GM20000 (cell line): ENCODE data around the gene TMEM164.

Source experiments
- DNase-seq: peaks from one replicate; pipeline ENCODE4 v3.0.0; 2012; ENCODE audit warnings: low spot score
- TF ChIP-seq, protein P1 (sequence below): IDR thresholded peaks from 2 replicates; pipeline ENCODE4 v1.5.1; 2012; ENCODE audit warnings: mild to moderate bottlenecking, control low read depth; ENCODE audit errors: extremely low read depth, missing control alignments

The TMEM164 gene

DNA sequence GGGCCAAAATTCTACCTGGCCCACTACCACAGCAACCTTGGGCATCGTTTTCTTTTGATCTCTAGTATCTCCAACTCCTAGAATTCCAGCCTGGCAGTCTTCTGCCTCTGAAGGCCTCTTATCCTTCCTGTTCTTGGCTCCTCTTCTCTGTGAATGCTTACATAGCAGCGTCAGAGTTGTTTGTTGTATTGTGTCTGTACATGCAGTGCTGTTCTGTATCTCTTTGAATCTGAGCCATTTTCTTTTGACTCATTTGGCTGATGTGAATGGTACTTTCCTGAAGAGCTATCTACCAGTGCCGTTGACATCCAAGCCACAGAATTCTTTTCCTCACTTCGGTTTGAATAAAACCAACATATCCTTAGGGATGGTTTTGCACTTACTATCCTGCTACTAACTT lies 79.2 kb downstream of the TMEM164 start:
- DNase-seq: no peak

DNA sequence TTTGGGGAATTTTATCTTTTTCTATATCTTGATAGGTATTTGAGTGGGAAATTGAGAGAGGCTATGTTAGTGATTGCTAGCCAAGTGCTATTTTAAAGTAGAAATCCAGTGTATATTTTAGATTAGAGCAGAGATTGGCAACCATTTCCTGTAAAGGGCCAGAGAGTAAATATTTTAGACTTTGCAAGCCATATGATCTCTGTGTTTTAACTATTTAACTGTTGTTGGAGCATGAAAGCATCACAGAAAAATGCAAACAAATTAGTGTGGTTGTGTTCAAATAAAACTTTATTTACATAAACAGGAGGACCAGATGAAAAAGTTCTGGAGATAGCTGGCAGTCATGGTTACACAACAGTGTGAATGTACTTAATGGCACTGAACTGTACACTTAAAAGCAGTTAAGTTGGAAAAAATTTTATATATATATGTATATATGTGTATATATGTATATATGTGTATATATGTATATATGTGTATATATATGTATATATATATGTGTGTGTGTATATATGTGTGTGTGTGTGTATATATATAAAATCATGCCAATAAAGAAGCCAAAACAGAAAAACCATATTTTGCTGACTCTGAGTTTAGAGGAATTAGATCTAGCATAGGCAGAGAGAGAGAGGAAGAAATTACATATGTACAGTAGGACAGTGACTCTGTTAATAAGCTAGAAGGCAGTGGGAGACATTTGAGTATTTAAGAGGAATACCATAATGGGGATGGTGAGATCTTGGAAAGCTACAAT lies 83.4 kb downstream of the TMEM164 start:
- TF ChIP-seq, protein P1, sequence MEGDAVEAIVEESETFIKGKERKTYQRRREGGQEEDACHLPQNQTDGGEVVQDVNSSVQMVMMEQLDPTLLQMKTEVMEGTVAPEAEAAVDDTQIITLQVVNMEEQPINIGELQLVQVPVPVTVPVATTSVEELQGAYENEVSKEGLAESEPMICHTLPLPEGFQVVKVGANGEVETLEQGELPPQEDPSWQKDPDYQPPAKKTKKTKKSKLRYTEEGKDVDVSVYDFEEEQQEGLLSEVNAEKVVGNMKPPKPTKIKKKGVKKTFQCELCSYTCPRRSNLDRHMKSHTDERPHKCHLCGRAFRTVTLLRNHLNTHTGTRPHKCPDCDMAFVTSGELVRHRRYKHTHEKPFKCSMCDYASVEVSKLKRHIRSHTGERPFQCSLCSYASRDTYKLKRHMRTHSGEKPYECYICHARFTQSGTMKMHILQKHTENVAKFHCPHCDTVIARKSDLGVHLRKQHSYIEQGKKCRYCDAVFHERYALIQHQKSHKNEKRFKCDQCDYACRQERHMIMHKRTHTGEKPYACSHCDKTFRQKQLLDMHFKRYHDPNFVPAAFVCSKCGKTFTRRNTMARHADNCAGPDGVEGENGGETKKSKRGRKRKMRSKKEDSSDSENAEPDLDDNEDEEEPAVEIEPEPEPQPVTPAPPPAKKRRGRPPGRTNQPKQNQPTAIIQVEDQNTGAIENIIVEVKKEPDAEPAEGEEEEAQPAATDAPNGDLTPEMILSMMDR: no peak
- DNase-seq: no peak

More for the DNA sequence above, 79.2 kb downstream of the TMEM164 start:
- TF ChIP-seq, protein P1: no peak

DNA sequence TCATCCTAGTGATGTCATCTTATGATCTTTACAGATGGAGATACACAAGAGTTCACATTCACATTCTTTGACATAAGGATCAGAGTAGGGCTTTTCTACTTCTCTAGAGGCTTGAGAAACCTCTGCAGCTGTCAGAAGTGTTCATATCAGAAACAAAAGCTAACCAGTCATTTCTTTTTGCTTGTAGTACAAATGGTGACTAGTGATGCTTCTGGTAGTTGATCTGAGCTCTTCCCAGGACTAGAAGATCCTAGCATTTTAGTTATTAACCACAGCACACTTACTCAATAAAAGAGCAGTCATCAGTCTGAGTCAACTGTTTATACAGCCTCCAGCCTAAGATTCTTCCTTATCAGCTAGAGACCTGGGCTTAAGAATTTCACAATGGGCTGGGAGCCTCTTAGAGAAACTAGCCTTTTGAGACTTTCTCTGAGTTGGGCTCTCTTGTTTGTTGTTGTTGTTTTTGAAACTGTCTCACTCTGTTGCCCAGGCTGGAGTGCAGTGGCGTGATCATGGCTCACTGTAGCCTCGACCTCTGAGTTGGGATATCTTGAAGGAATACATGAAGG lies 84.1 kb downstream of the TMEM164 start:
- DNase-seq: no peak
- TF ChIP-seq, protein P1: no peak

DNA sequence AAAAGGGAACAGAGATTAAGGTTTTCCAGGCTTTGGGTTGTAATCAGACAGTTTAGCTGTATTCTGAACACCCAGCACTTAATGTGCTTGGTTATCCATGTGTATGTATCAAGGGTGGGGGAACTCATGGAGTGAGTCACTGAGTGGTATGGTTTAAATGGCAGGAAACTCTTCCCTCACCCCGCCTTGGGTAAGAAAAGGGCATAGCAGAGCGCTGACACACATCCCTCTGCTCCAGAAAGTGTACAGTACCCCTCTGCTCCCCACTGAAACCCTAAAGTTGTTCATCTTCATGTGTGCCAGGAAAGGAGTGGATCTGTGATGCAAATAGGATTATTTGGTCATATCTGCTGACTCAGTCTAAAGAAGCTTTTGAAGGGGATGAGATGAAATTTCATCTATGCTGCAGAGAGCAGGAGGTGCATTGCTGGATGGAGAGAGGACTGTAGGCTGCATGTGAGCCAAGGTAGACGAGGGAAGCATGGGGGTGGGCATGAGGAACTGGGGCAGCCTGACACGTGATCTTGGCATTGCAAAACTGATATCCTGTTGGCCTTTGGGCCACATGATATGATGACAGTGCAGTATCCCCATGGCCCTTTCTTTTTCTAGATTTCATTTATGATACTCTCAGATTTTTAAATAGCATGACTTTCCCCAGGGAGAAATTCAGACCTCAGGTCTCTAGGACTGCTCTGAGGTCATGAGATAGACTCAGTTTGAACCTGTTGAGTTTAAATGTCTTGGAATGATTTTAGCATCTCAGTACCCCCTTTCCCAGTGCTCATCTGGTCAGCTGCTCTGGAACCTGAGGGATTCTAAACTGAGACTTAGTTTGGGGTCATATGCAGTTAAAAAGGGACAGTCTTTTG lies 84.8 kb downstream of the TMEM164 start:
- TF ChIP-seq, protein P1: no peak
- DNase-seq: no peak

DNA sequence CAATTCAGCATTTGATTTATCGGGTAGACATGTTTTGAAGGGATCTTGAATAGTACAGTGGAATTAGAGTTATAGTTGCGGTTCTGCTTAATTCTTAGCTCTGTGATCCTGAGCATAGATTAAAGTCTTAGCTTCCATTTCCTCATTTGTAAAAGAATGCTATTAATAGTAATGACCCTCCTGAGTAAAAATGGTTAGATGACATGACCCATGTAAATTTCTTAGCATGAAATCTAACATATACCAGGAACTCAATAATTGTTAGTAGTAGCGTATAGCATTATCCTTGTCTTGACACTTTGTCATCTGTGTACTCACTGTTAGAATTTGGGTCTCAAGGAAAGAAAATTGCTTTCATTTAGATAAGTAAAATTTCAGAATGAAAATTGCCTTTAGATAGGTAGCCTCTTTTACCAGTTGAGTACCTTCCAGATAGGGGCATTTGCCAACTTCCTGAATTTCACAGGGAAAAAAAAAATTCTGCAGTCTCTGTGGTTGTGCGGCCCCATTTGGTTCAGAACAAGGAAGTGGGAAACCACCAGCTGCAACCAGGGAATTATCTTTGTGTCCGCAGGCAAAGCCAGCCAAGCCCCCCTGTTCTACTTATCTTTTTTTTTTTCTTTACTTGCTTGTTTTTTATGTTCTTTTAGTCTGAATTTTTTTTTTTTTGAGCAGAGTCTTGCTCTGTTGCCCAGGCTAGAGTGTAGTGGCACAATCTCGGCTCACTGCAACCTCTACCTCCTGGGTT lies 86.9 kb downstream of the TMEM164 start:
- TF ChIP-seq, protein P1: no peak
- DNase-seq: no peak

DNA sequence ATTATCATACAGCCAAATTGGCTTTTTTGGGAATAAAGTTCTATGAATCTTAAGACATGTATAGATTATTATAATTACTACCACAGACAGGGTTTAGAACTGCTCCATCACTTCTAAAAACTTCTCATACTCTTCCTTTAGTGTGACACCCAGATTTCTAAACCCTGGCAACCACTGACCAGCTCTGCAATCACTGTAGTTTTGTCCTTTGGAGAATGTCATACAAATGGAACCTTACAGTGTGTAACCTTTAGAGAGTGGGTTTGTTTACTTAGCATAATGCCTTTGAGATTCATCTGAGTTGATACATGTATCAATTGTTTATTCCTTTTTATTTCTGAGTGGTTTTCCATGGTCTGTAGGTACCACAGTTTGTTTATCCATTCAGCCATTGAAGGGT lies 95.0 kb downstream of the TMEM164 start:
- DNase-seq: no peak
- TF ChIP-seq, protein P1: no peak
